ENCODE measurements around the gene CADM4. TPM values are rescaled to one million over a fixed set of nuclear protein-coding genes. Genes with fewer than 3 reads are reported as not detected.
A peak's percentile ranks its signal among the peaks of the same experiment; 100 is the strongest.

Gene CADM4
- total and polyA plus RNA-seq, 5 donors from 2014 or later: 0.30 TPM; not detected in 4

- peaks cover 0 to 2% (median 0%) of the 10 kb centered on the region in 7 donors for H3K9me3 Mint-ChIP-seq
- DNase-seq: no peak
- H3K36me3 Mint-ChIP-seq: no peaks in the 10 kb centered on the region
- no peaks in the 10 kb centered on the region for H3K9me3 ChIP-seq (ENCODE audit: control insufficient read depth in 2 of 2, low read length in 2 of 2)
- no peak for ATAC-seq (ENCODE audit: low read depth in 2 of 2)
- H3K27me3 ChIP-seq (ENCODE audit: control insufficient read depth, insufficient read depth, low read length): no peaks in the 10 kb centered on the region
- H3K27ac Mint-ChIP-seq: peak overlapping the region in 1 of 3 donors; percentile 26
- no peak overlapping the region for H3K4me3 ChIP-seq (ENCODE audit: low read depth, low read length)
- no peaks in the 10 kb centered on the region for H3K4me1 ChIP-seq (ENCODE audit: control insufficient read depth, insufficient read depth, low read length, poor library complexity, severe bottlenecking)
- H3K4me3 Mint-ChIP-seq: no peak overlapping the region
- H3K4me1 Mint-ChIP-seq: no peaks in the 10 kb centered on the region
- no peak overlapping the region for H3K27ac ChIP-seq (ENCODE audit: insufficient read depth, low read length, poor library complexity, severe bottlenecking)
- no peaks in the 10 kb centered on the region for H3K36me3 ChIP-seq (ENCODE audit: control insufficient read depth, insufficient read depth, low read length)
- H3K27me3 Mint-ChIP-seq: no peaks in the 10 kb centered on the region
Observed at GRCh38 chr19:43681821-43682220, 42.2 kb upstream of the CADM4 start.

- H3K9me3 ChIP-seq (ENCODE audit: control insufficient read depth in 2 of 2, low read length in 2 of 2): no peaks in the 10 kb centered on the region
- Mint-ChIP-seq H3K4me1 (peaks cover 0 to 5% (median 2%) of the 10 kb centered on the region in 4 donors), H3K27ac (no peak overlapping the region), H3K9me3 (no peaks in the 10 kb centered on the region), H3K36me3 (no peaks in the 10 kb centered on the region), H3K27me3 (no peaks in the 10 kb centered on the region), H3K4me3 (no peak overlapping the region)
- ATAC-seq (ENCODE audit: low read depth in 2 of 2): no peak
- H3K4me1 ChIP-seq (ENCODE audit: control insufficient read depth, insufficient read depth, low read length, poor library complexity, severe bottlenecking): no peaks in the 10 kb centered on the region
- no peak overlapping the region for H3K27ac ChIP-seq (ENCODE audit: insufficient read depth, low read length, poor library complexity, severe bottlenecking)
- H3K36me3 ChIP-seq (ENCODE audit: control insufficient read depth, insufficient read depth, low read length): no peaks in the 10 kb centered on the region
- no peak overlapping the region for H3K4me3 ChIP-seq (ENCODE audit: low read depth, low read length)
- no peaks in the 10 kb centered on the region for H3K27me3 ChIP-seq (ENCODE audit: control insufficient read depth, insufficient read depth, low read length)
- DNase-seq: no peak
Observed at GRCh38 chr19:43678512-43679261, 39.0 kb upstream of the CADM4 start.

- Histone ChIP-seq H3K27ac (ENCODE audit: insufficient read depth, low read length, poor library complexity, severe bottlenecking) (no peak overlapping the region), H3K4me3 (ENCODE audit: low read depth, low read length) (no peak overlapping the region), H3K9me3 (ENCODE audit: control insufficient read depth in 2 of 2, low read length in 2 of 2) (no peaks in the 10 kb centered on the region), H3K4me1 (ENCODE audit: control insufficient read depth, insufficient read depth, low read length, poor library complexity, severe bottlenecking) (no peaks in the 10 kb centered on the region), H3K27me3 (ENCODE audit: control insufficient read depth, insufficient read depth, low read length) (no peaks in the 10 kb centered on the region), H3K36me3 (ENCODE audit: control insufficient read depth, insufficient read depth, low read length) (no peaks in the 10 kb centered on the region)
- Mint-ChIP-seq H3K27me3 (peaks cover 4% of the 10 kb centered on the region), H3K27ac (peak overlapping the region in 1 of 3 donors; percentile 57), H3K4me1 (peaks cover 0 to 5% (median 2%) of the 10 kb centered on the region in 4 donors), H3K9me3 (no peaks in the 10 kb centered on the region), H3K4me3 (no peak overlapping the region), H3K36me3 (no peaks in the 10 kb centered on the region)
- ATAC-seq (ENCODE audit: low read depth in 2 of 2) (no peak), DNase-seq (no peak)
Observed at GRCh38 chr19:43675906-43676305, 36.3 kb upstream of the CADM4 start.

- no peak overlapping the region for H3K4me3 ChIP-seq (ENCODE audit: low read depth, low read length)
- Mint-ChIP-seq H3K4me3 (peak overlapping the region in 1 of 4 donors; percentile 8), H3K36me3 (no peaks in the 10 kb centered on the region), H3K27ac (peak overlapping the region in 2 of 3 donors; percentile 57 to 86), H3K4me1 (peaks cover 0 to 9% (median 4%) of the 10 kb centered on the region in 4 donors), H3K9me3 (no peaks in the 10 kb centered on the region), H3K27me3 (peaks cover 5% of the 10 kb centered on the region)
- no peaks in the 10 kb centered on the region for H3K9me3 ChIP-seq (ENCODE audit: control insufficient read depth in 2 of 2, low read length in 2 of 2)
- ATAC-seq (ENCODE audit: low read depth in 2 of 2): no peak
- H3K27me3 ChIP-seq (ENCODE audit: control insufficient read depth, insufficient read depth, low read length): no peaks in the 10 kb centered on the region
- DNase-seq: peak in 1 of 3 donors; percentile 22
- no peaks in the 10 kb centered on the region for H3K36me3 ChIP-seq (ENCODE audit: control insufficient read depth, insufficient read depth, low read length)
- no peaks in the 10 kb centered on the region for H3K4me1 ChIP-seq (ENCODE audit: control insufficient read depth, insufficient read depth, low read length, poor library complexity, severe bottlenecking)
- no peak overlapping the region for H3K27ac ChIP-seq (ENCODE audit: insufficient read depth, low read length, poor library complexity, severe bottlenecking)
Observed at GRCh38 chr19:43675269-43675879, 35.7 kb upstream of the CADM4 start.

- ATAC-seq (ENCODE audit: low read depth in 2 of 2): peak in 1 of 2 donors; percentile 6
- H3K27ac Mint-ChIP-seq: no peak overlapping the region
- Histone ChIP-seq H3K4me1 (ENCODE audit: control insufficient read depth, insufficient read depth, low read length, poor library complexity, severe bottlenecking) (peaks cover 7% of the 10 kb centered on the region), H3K4me3 (ENCODE audit: low read depth, low read length) (no peak overlapping the region), H3K27me3 (ENCODE audit: control insufficient read depth, insufficient read depth, low read length) (no peaks in the 10 kb centered on the region), H3K36me3 (ENCODE audit: control insufficient read depth, insufficient read depth, low read length) (no peaks in the 10 kb centered on the region), H3K9me3 (ENCODE audit: control insufficient read depth in 2 of 2, low read length in 2 of 2) (no peaks in the 10 kb centered on the region), H3K27ac (ENCODE audit: insufficient read depth, low read length, poor library complexity, severe bottlenecking) (no peak overlapping the region)
- H3K27me3 Mint-ChIP-seq: peaks cover 12% of the 10 kb centered on the region
- no peak for DNase-seq
- H3K4me3 Mint-ChIP-seq: no peak overlapping the region
- H3K9me3 Mint-ChIP-seq: no peaks in the 10 kb centered on the region
- H3K4me1 Mint-ChIP-seq: peaks cover 0 to 16% (median 10%) of the 10 kb centered on the region in 4 donors
- no peaks in the 10 kb centered on the region for H3K36me3 Mint-ChIP-seq
Observed at GRCh38 chr19:43674596-43674995, 34.9 kb upstream of the CADM4 start.

GRCh38 chr19:43674183-43674582, 34.5 kb upstream of the CADM4 start:
- DNase-seq (no peak), ATAC-seq (ENCODE audit: low read depth in 2 of 2) (no peak)
- Mint-ChIP-seq H3K36me3 (no peaks in the 10 kb centered on the region), H3K27ac (no peak overlapping the region), H3K4me3 (no peak overlapping the region), H3K27me3 (peaks cover 13% of the 10 kb centered on the region), H3K9me3 (no peaks in the 10 kb centered on the region), H3K4me1 (peaks cover 0 to 19% (median 12%) of the 10 kb centered on the region in 4 donors)
- H3K27ac ChIP-seq (ENCODE audit: insufficient read depth, low read length, poor library complexity, severe bottlenecking): no peak overlapping the region
- H3K27me3 ChIP-seq (ENCODE audit: control insufficient read depth, insufficient read depth, low read length): no peaks in the 10 kb centered on the region
- H3K4me1 ChIP-seq (ENCODE audit: control insufficient read depth, insufficient read depth, low read length, poor library complexity, severe bottlenecking): peaks cover 12% of the 10 kb centered on the region
- no peak overlapping the region for H3K4me3 ChIP-seq (ENCODE audit: low read depth, low read length)
- H3K36me3 ChIP-seq (ENCODE audit: control insufficient read depth, insufficient read depth, low read length): no peaks in the 10 kb centered on the region
- no peaks in the 10 kb centered on the region for H3K9me3 ChIP-seq (ENCODE audit: control insufficient read depth in 2 of 2, low read length in 2 of 2)

- Mint-ChIP-seq H3K27ac (no peak overlapping the region), H3K9me3 (no peaks in the 10 kb centered on the region), H3K4me3 (no peak overlapping the region), H3K36me3 (no peaks in the 10 kb centered on the region), H3K27me3 (peaks cover 16% of the 10 kb centered on the region), H3K4me1 (peaks cover 0 to 25% (median 14%) of the 10 kb centered on the region in 4 donors)
- DNase-seq (no peak), ATAC-seq (ENCODE audit: low read depth in 2 of 2) (no peak)
- Histone ChIP-seq H3K36me3 (ENCODE audit: control insufficient read depth, insufficient read depth, low read length) (no peaks in the 10 kb centered on the region), H3K4me1 (ENCODE audit: control insufficient read depth, insufficient read depth, low read length, poor library complexity, severe bottlenecking) (peaks cover 17% of the 10 kb centered on the region), H3K27me3 (ENCODE audit: control insufficient read depth, insufficient read depth, low read length) (no peaks in the 10 kb centered on the region), H3K9me3 (ENCODE audit: control insufficient read depth in 2 of 2, low read length in 2 of 2) (no peaks in the 10 kb centered on the region), H3K4me3 (ENCODE audit: low read depth, low read length) (no peak overlapping the region), H3K27ac (ENCODE audit: insufficient read depth, low read length, poor library complexity, severe bottlenecking) (no peak overlapping the region)
Observed at GRCh38 chr19:43673637-43674036, 34.0 kb upstream of the CADM4 start.
